ENCODE measurements around the gene PPIE.

GRCh38 chr1:39722495-39722894 is 16.2 kb upstream of the PPIE start:
- TF ChIP-seq, protein P1, sequence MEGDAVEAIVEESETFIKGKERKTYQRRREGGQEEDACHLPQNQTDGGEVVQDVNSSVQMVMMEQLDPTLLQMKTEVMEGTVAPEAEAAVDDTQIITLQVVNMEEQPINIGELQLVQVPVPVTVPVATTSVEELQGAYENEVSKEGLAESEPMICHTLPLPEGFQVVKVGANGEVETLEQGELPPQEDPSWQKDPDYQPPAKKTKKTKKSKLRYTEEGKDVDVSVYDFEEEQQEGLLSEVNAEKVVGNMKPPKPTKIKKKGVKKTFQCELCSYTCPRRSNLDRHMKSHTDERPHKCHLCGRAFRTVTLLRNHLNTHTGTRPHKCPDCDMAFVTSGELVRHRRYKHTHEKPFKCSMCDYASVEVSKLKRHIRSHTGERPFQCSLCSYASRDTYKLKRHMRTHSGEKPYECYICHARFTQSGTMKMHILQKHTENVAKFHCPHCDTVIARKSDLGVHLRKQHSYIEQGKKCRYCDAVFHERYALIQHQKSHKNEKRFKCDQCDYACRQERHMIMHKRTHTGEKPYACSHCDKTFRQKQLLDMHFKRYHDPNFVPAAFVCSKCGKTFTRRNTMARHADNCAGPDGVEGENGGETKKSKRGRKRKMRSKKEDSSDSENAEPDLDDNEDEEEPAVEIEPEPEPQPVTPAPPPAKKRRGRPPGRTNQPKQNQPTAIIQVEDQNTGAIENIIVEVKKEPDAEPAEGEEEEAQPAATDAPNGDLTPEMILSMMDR (IDR thresholded peaks at IDR 0.05): no peak
- TF ChIP-seq POLR2AphosphoS5 (IDR thresholded peaks at IDR 0.05): no peak
- no peak for TF ChIP-seq POLR2A (IDR thresholded peaks at IDR 0.05)
- no peak for TF ChIP-seq EP300 (IDR thresholded peaks at IDR 0.05)
